GM12878 (cell line): ENCODE results near the gene USP17L10. TPM values are rescaled to one million over a fixed set of nuclear protein-coding genes. Genes with fewer than 3 reads are reported as not detected.
"Not testable (repeated sequence)": the region's sequence is repeated elsewhere in the genome, so short reads cannot be mapped to it uniquely, and the experiment has no call there.

ENCODE experiments used
- ATAC-seq: fragments of 200-7000 bp; cut with Tn5 transposase; 3 replicates; pipeline ENCODE4 v1.9.1; 2020; ENCODE audit warnings: mild to moderate bottlenecking, moderate library complexity
- Bru-seq: library from RNA; stranded (reverse); fragments of 400-500 nt; gene quantifications from one replicate; lab custom pipeline; 2021; lab: Mats Ljungman, UMichigan
- BruChase-seq, 2 experiments: library from RNA; stranded (reverse); fragments of 400-500 nt; gene quantifications; one replicate each; lab custom pipeline; 2021; lab: Mats Ljungman, UMichigan
- BruUV-seq: library from RNA; stranded (reverse); fragments of 400-500 nt; replicated peaks from 2 replicates; lab custom pipeline; 2021; lab: Mats Ljungman, UMichigan
- CTCF ChIA-PET: fragments of 300-600 bp; sonication (Branson Sonifier 250); formaldehyde crosslinking; extraction: SDS; loops from one replicate; lab custom pipeline; 2021; ENCODE audit warnings: inconsistent platforms; lab: Yijun Ruan, JAX
- POLR2A ChIA-PET: fragments of 350-600 bp; formaldehyde crosslinking; extraction: SDS; loops from one replicate; lab custom pipeline; 2021; ENCODE audit warnings: inconsistent platforms; lab: Charles Lee
- RAD21 ChIA-PET: fragments of 300-600 bp; sonication (Branson Sonifier 250); formaldehyde crosslinking; loops from one replicate; lab custom pipeline; 2023; ENCODE audit warnings: antibody characterized with exemption; ENCODE audit not compliant: unreplicated experiment; lab: Charles Lee
- SMC1A ChIA-PET: fragments of 300-600 bp; sonication (Branson Sonifier 250); formaldehyde crosslinking; loops from one replicate; lab custom pipeline; 2023; ENCODE audit not compliant: unreplicated experiment, uncharacterized antibody; lab: Charles Lee
- DNase-seq: peaks from one replicate; pipeline ENCODE4 v3.0.0-alpha.2; 2011; ENCODE audit warnings: low read depth, low spot score
- FAIRE-seq: peaks from 3 replicates; lab custom pipeline; 2011; peaks lifted over from hg19 to GRCh38; lab: Jason Lieb, UNC
- H2AFZ ChIP-seq: 2 replicates; pipeline ENCODE4 v1.6.0; 2011; ENCODE audit warnings: low read depth, low read length, control low read depth; ENCODE audit not compliant: control insufficient read depth
- H3K27ac ChIP-seq: 2 replicates; pipeline ENCODE4 v1.5.1; 2011; ENCODE audit warnings: control low read depth; ENCODE audit not compliant: control insufficient read depth, insufficient read depth
- H3K27me3 ChIP-seq, 2 experiments: replicated peaks in 1 of 2; 2 replicates each; pipeline versions ENCODE4 v1.6.0 to v1.6.1; 2011; ENCODE audit warnings: low read length in 1 of 2; ENCODE audit not compliant: control insufficient read depth in 2 of 2, insufficient read depth in 2 of 2
- H3K36me3 ChIP-seq, 2 experiments: 2 replicates each; pipeline ENCODE4 v1.5.1; 2011; ENCODE audit warnings: low read length in 1 of 2; ENCODE audit not compliant: control insufficient read depth in 2 of 2, insufficient read depth in 2 of 2
- H3K4me1 ChIP-seq: 2 replicates; pipeline ENCODE4 v1.6.1; 2011; ENCODE audit warnings: mild to moderate bottlenecking, low read length, moderate library complexity, mixed read lengths; ENCODE audit not compliant: control insufficient read depth, insufficient read depth
- H3K4me2 ChIP-seq: 2 replicates; pipeline ENCODE4 v1.6.0; 2011; ENCODE audit warnings: control low read depth; ENCODE audit not compliant: control insufficient read depth, insufficient read depth
- H3K4me3 ChIP-seq: fragments of 200-600 bp; sonication (generic); 2 replicates; pipeline ENCODE4 v1.5.1; 2016
- H3K79me2 ChIP-seq: 2 replicates; pipeline ENCODE4 v1.6.0; 2011; ENCODE audit warnings: low read length; ENCODE audit not compliant: control insufficient read depth, insufficient read depth
- H3K9ac ChIP-seq: 2 replicates; pipeline ENCODE4 v1.8.0; 2011; ENCODE audit warnings: low read length, control low read depth, mixed read lengths; ENCODE audit not compliant: control insufficient read depth, insufficient read depth
- H3K9me3 ChIP-seq: replicated peaks from 3 replicates; pipeline ENCODE4 v1.5.1; 2011; ENCODE audit warnings: mild to moderate bottlenecking, low read length; ENCODE audit not compliant: control insufficient read depth, insufficient read depth
- H4K20me1 ChIP-seq: 2 replicates; pipeline ENCODE4 v1.6.0; 2011; ENCODE audit not compliant: control insufficient read depth, insufficient read depth
- WGBS: methylation state at CpG from one replicate; pipeline ENCODE4 v1.1.6; 2016; ENCODE audit warnings: low lambda C conversion rate; ENCODE audit not compliant: insufficient replicate concordance, insufficient coverage; ENCODE audit errors: missing lambda C conversion rate; 5-methylcytosine and 5-hydroxymethylcytosine counted together
- in situ Hi-C: fragments of 300-500 bp; cut with MboI; formaldehyde crosslinking; loops from 9 replicates; pipeline ENCODE4 v1.14.3; 2018; ENCODE audit warnings: mixed read lengths
- intact Hi-C: fragments of 100-400 bp; cut with micrococcal nuclease; formaldehyde crosslinking; loops from one replicate; pipeline ENCODE4 v1.14.2; 2022; ENCODE audit not compliant: unreplicated experiment
- long read RNA-seq, 2 experiments: library from polyadenylated mRNA; unstranded; transcript quantifications; one replicate each; pipeline ENCODE4 v2.0.0, GENCODE V29; 2019 to 2020
- polyA minus RNA-seq, 3 experiments: library from RNA; depleted of rRNA, polyadenylated mRNA; stranded (reverse); fragments of >200 nt; gene quantifications; 2 replicates each; pipeline ENCODE4 v1.2.3, GENCODE V29; 2011
- polyA plus RNA-seq, 11 experiments: library from polyadenylated mRNA; depleted of rRNA in 4 of 11; unstranded in 6 of 11; stranded (reverse) in 5 of 11; fragments of >200 nt; fragmentation: Nextera tagmentation in 4 of 11; fragmentation: Illumina TruSeq in 1 of 11; extraction: Ambion mirVana in 4 of 11; extraction: Trizol in 1 of 11; gene quantifications; 1 replicate in 1 of 11; 2 replicates in 10 of 11; pipeline versions ENCODE4 v1.2.1 to v1.2.3, GENCODE V29; 2011 to 2016; ENCODE audit warnings: inconsistent platforms in 2 of 11, missing spikeins in 2 of 11, low read depth in 1 of 11
- total RNA-seq, 4 experiments: library from RNA; depleted of rRNA in 3 of 4; stranded (reverse); fragments of >200 nt in 3 of 4; fragmentation: Illumina TruSeq in 1 of 4; extraction: Trizol in 1 of 4; gene quantifications; 2 replicates each; pipeline versions ENCODE4 v1.2.1 to v1.2.3, GENCODE V29; 2013 to 2021

Gene USP17L10, protein sequence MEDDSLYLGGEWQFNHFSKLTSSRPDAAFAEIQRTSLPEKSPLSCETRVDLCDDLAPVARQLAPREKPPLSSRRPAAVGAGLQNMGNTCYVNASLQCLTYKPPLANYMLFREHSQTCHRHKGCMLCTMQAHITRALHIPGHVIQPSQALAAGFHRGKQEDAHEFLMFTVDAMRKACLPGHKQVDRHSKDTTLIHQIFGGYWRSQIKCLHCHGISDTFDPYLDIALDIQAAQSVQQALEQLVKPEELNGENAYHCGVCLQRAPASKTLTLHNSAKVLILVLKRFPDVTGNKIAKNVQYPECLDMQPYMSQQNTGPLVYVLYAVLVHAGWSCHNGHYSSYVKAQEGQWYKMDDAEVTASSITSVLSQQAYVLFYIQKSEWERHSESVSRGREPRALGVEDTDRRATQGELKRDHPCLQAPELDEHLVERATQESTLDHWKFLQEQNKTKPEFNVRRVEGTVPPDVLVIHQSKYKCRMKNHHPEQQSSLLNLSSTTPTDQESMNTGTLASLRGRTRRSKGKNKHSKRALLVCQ
- not detected in 2 replicates for total RNA-seq (2013; cell fraction: nucleolus; rRNA removed)
- total RNA-seq (2014; rRNA removed): not detected in 2 replicates
- total RNA-seq (2014; rRNA removed; fragmentation: Illumina TruSeq; extraction: Trizol): not detected in 2 replicates
- total RNA-seq (2021): not detected in 2 replicates
- polyA plus RNA-seq (2011; ENCODE audit: low read depth): not detected
- polyA plus RNA-seq (2011; rRNA removed): not detected in 2 replicates
- not detected in 2 replicates for polyA plus RNA-seq (2011; cell fraction: cytosol; rRNA removed)
- not detected in 2 replicates for polyA plus RNA-seq (2011; cell fraction: nucleus; rRNA removed)
- polyA plus RNA-seq (2012): not detected in 2 replicates
- not detected in 2 replicates for polyA plus RNA-seq (2014; fragmentation: Illumina TruSeq; extraction: Trizol)
- polyA plus RNA-seq (2014; fragmentation: Nextera tagmentation; extraction: Ambion mirVana): not detected
- not detected in 2 replicates for polyA plus RNA-seq (2014; rRNA removed)
- polyA plus RNA-seq (2016; fragmentation: Nextera tagmentation; extraction: Ambion mirVana): not detected
- not detected in 2 replicates for polyA minus RNA-seq (2011; rRNA and poly(A)+ RNA removed)
- not detected in 2 replicates for polyA minus RNA-seq (2011; cell fraction: cytosol; rRNA and poly(A)+ RNA removed)
- polyA minus RNA-seq (2011; cell fraction: nucleus; rRNA and poly(A)+ RNA removed): not detected in 2 replicates
- Bru-seq, nascent RNA: not detected
- not detected for BruChase-seq, experiment 1, labeled RNA remaining after a 6-hour chase
- BruChase-seq, experiment 2, labeled RNA remaining after a 2-hour chase: not detected
- long read RNA-seq, experiment 1: 0 reads
- long read RNA-seq, experiment 2: 0 reads

GRCh38 chr4:9210357-9210756 is at the start of gene USP17L10:
Gene USP17L10, plus strand, starts transcription at chr4:9210657. Its CDS starts 0 bp downstream, at chr4:9210657.
- H3K4me1 ChIP-seq, H3K9ac ChIP-seq, H3K9me3 ChIP-seq, H3K36me3 ChIP-seq, intact Hi-C loops, DNase-seq, RAD21 ChIA-PET, H3K27me3 ChIP-seq, POLR2A ChIA-PET, CTCF ChIA-PET, BruUV-seq, H3K27ac ChIP-seq, in situ Hi-C loops, FAIRE-seq, H3K79me2 ChIP-seq, H2AFZ ChIP-seq, H3K4me3 ChIP-seq, ATAC-seq, H4K20me1 ChIP-seq, H3K4me2 ChIP-seq, SMC1A ChIA-PET: not testable (repeated sequence)
- no CpG with 5 or more reads among the region's 13 CpGs for WGBS

GRCh38 chr4:9165990-9166389 is 44.5 kb upstream of the USP17L10 start:
- ATAC-seq, H3K27me3 ChIP-seq, H3K27ac ChIP-seq, RAD21 ChIA-PET, H4K20me1 ChIP-seq, intact Hi-C loops, H3K9ac ChIP-seq, H3K4me1 ChIP-seq, H3K4me2 ChIP-seq, SMC1A ChIA-PET, H3K9me3 ChIP-seq, FAIRE-seq, H2AFZ ChIP-seq, POLR2A ChIA-PET, in situ Hi-C loops, H3K36me3 ChIP-seq, DNase-seq, H3K79me2 ChIP-seq, BruUV-seq, H3K4me3 ChIP-seq, CTCF ChIA-PET: not testable (repeated sequence)
- no CpG with 5 or more reads among the region's 8 CpGs for WGBS

- in situ Hi-C loops, H3K27ac ChIP-seq, CTCF ChIA-PET, H4K20me1 ChIP-seq, H3K79me2 ChIP-seq, RAD21 ChIA-PET, H3K9me3 ChIP-seq, SMC1A ChIA-PET, H3K9ac ChIP-seq, FAIRE-seq, ATAC-seq, BruUV-seq, intact Hi-C loops, H3K4me1 ChIP-seq, DNase-seq, H2AFZ ChIP-seq, H3K36me3 ChIP-seq, H3K27me3 ChIP-seq, H3K4me2 ChIP-seq, POLR2A ChIA-PET, H3K4me3 ChIP-seq: not testable (repeated sequence)
- WGBS: no CpG with 5 or more reads among the region's 11 CpGs
Observed at GRCh38 chr4:9169791-9170459, 40.5 kb upstream of the USP17L10 start, which contains the start of gene FAM90A26. Gene FAM90A26, plus strand, starts transcription at chr4:9170409. Its CDS starts 2,764 bp downstream, at chr4:9173173.
